ENCODE measurements around the gene RALGAPB.
"Not testable (repeated sequence)": the region's sequence is repeated elsewhere in the genome, so short reads cannot be mapped to it uniquely, and the experiment has no call there.

Gene RALGAPB

DNA sequence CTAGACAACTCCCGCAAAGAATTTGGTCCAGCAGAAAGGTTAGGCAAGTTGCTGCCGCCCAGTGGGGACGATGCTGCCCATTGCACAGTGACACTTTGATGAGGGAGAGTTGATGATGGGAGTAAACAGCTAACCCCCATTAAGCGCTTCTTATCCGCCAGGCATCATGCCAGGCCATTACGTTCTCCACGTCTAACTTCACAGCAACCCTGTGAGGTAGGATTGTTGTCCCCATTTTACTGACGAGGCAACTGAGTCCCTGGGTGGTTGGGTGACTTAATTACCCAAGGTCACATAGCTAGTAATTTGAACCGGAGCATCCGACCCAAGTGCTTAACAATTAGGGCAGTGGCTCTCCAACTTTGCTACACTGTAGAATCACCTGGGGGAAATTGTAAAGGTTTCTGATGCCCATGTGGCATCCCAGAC lies 738 bp downstream of the RALGAPB start:
- DNase-seq: peak in 9 of 42 donors; percentile 4 to 39 (median 17)
- intact Hi-C loops (cut with DNase I): no loop called here

- no peak for DNase-seq
- intact Hi-C loops (cut with DNase I): no loop called here
Observed at GRCh38 chr20:38477747-38478146, 5.1 kb downstream of the RALGAPB start.

DNA sequence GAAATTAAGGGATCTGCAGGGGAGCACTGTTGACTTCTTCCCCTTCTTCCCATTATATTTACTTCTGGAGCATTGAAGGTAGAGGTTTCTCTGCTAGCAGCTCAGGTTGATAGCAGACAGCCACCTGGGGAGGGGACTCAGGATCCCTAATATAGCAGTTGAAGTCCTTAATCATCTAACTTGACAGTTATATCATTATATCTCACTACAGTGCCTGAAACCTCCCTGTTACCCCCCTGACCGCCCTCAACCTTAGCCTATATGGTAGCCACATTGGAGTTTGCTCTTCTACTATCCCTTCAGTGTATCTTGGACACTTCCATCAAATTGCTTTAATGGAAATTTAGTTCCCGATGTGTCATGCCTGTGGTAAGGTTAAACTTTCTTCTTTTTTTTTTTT lies 7.0 kb downstream of the RALGAPB start:
- no peak for DNase-seq
- intact Hi-C loops (cut with DNase I): no loop called here

DNA sequence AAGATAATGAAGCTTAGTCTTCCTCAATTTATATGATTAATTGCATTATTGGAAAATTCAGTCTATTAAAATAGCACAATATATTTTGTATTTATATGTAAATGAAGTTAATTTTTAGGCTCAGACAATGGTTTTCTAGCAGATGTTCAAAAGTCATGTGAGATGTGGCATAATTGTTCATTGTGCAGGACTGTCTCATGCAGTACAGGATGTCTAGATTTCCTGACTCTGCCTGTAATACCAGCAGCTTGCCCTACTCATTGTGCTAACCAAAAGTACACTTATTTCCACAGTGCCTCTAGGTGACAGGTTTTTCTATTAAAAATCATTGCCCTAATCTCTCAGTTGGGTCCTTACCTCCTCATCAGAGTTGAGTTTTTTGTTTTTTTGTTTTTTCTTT lies 12.4 kb downstream of the RALGAPB start:
- intact Hi-C loops (cut with DNase I): no loop called here

DNA sequence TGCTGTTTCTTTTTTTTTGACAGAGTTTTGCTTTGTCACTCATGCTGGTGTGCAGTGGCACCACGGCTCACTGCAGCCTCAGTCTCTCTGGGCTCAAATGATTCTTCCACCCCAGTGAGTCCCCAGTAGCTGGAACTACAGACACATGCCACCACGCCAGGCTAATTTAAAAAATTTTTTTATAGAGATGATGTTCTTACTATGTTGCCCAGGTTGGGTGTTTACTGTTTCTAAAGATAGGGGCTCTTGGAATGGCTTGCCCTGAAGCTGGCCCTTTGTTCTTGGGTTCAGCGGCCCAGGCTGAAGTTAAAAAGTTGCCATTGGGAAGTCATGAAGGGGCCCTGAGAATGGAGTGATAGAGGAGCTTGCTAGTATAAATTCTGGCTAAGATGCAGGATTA lies 16.5 kb downstream of the RALGAPB start:
- intact Hi-C loops (cut with DNase I): no loop called here
- no peak for DNase-seq

More for the DNA sequence above, 12.4 kb downstream of the RALGAPB start:
- DNase-seq: peak in 2 of 42 donors; percentile 9 to 36

DNA sequence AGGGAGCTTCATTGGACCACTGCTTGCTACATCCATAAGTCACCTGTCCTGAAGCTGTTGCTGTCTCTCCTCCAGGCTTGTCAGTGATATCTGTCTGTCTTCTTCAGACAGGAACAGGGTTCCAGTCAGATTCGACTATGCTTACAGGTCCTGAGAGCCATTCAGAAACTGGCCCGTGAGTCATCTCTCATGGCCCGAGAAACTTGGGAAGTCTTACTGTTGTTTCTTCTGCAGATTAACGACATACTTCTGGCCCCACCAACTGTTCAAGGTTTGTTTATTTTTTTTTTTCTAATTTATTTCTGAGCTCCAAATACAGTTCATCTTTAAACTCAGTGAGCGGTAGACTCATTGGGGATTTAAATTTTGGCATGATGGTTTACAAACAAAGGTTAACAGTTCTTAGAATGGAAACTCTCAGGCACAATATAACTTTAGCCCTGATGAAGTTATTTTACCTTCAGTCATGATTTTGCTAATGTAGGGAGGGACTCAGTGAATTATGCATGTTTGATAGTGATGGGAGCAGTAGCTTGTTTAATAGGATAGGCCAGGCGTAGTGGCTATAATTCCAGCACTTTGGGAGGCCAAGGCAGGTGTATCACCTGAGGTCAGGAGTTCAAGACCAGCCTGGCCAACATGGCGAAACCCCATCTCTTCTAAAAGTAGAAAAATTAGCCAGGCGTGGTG lies 24.7 kb downstream of the RALGAPB start:
- DNase-seq: no peak
- intact Hi-C loops (cut with DNase I): no loop called here

DNA sequence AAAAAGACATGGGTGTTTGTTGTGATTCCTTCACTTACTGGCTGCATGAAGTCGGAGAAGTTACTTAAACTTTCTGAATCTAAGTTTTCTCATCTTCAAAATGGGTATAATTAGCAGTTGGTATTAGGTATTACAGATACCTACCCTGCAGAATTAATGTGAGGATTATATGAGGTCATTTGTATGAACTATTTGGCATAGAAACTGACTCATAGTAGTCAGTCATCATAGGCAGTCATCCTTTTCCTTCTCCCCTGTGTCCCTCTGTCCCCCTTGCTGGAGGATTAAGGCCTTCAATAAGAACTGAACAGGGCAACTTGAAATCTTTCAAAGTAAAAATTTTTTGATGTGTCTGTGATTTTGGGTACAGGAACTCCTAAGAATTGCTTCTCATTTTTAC lies 26.3 kb downstream of the RALGAPB start:
- intact Hi-C loops (cut with DNase I): no loop called here
- DNase-seq: no peak

DNA sequence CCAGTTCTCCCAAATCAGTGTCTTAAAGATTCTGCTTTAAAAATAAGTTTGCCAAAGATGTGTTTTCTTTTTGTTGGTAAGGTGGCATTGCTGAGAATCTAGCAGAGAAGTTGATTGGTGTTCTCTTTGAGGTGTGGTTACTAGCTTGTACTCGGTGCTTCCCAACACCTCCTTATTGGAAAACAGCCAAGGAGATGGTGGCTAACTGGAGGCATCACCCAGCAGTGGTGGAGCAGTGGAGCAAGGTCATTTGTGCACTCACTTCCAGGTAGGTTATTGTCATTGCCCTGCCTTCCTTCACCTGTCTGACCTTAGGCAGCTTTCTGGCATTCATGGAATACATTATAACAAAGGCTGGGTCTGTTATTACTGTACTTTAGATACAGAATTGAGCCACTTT lies 26.7 kb downstream of the RALGAPB start:
- DNase-seq: no peak
- intact Hi-C loops (cut with DNase I): no loop called here

GRCh38 chr20:38501858-38502436 lies 29.3 kb downstream of the RALGAPB start:
- DNase-seq: no peak
- intact Hi-C loops (cut with DNase I): no loop called here

- intact Hi-C loops (cut with DNase I): no loop called here
- no peak for DNase-seq
Observed at GRCh38 chr20:38504368-38505090, 31.9 kb downstream of the RALGAPB start.

- intact Hi-C loops (cut with DNase I): no loop called here
- no peak for DNase-seq
Observed at GRCh38 chr20:38505091-38505455, 32.4 kb downstream of the RALGAPB start.

GRCh38 chr20:38511726-38512125 lies 39.1 kb downstream of the RALGAPB start:
- DNase-seq; intact Hi-C loops (cut with DNase I): not testable (repeated sequence)

DNA sequence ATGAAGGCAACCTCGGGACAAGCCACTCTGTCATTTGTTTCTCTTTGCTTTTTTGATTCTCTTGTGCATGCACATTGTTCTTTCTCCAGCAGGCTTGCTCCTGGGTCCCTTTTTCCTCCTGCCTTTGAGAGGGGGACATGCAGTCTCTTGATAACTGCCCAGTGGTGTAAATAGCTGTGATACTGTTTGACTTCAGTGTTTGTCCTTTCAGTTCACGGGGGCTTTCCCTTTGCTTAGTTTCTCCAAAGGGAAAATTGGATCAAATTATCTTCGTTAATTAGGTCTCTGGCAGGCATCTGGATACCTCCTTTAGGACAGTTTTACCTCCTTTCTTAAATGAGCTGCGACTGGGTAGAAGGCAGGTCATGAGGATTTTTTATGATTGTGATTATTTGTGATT lies 41.5 kb downstream of the RALGAPB start:
- intact Hi-C loops (cut with DNase I): no loop called here
- DNase-seq: no peak

GRCh38 chr20:38514947-38515346 lies 42.3 kb downstream of the RALGAPB start:
- intact Hi-C loops (cut with DNase I): no loop called here
- DNase-seq: no peak

DNA sequence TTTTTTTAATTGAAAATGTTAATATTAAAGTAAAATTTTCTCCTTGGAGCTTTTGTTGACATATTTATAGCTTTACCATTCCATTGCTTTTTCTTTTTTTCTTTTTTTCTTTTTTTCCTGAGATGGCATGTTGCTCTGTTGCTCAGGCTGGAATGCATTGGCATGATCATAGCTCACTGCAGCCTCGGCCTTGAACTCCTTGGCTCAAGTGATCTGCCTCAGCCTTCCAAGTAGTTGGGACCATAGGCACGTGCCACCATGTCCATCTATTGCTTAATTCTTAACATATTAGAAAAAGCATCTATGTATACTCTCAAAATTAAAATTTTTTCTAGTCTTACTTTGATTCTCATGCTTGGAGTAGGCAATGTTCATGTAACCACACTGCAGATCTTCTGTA lies 43.0 kb downstream of the RALGAPB start:
- DNase-seq: no peak
- intact Hi-C loops (cut with DNase I): no loop called here

- intact Hi-C loops (cut with DNase I): no loop called here
- no peak for DNase-seq
Observed at GRCh38 chr20:38519426-38519825, 46.8 kb downstream of the RALGAPB start.

DNA sequence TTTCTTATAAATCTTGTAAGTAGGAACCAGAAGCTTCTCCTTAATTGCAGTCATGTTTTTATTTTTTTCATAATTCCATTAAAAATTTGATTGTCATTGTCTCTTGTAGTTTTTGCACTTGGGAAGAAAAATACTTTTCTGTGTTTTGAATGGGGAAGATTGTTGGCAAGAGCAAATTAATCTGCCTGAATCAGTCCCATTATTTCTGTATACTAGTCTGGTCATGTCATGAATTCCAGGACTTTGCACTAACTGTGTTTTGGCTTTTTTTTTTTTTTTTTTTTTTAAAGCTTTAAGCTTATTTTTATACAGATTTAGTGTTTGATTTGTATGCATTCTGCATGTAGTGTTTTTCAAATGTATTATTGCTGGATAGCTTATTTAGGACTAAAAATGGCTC lies 47.6 kb downstream of the RALGAPB start:
- DNase-seq: no peak
- intact Hi-C loops (cut with DNase I): no loop called here

- intact Hi-C loops (cut with DNase I): no loop called here
- no peak for DNase-seq
Observed at GRCh38 chr20:38523697-38524096, 51.1 kb downstream of the RALGAPB start.

GRCh38 chr20:38528167-38528566 lies 55.5 kb downstream of the RALGAPB start:
- DNase-seq: no peak
- intact Hi-C loops (cut with DNase I): no loop called here

GRCh38 chr20:38531021-38531420 lies 58.4 kb downstream of the RALGAPB start:
- intact Hi-C loops (cut with DNase I): no loop called here
- no peak for DNase-seq

DNA sequence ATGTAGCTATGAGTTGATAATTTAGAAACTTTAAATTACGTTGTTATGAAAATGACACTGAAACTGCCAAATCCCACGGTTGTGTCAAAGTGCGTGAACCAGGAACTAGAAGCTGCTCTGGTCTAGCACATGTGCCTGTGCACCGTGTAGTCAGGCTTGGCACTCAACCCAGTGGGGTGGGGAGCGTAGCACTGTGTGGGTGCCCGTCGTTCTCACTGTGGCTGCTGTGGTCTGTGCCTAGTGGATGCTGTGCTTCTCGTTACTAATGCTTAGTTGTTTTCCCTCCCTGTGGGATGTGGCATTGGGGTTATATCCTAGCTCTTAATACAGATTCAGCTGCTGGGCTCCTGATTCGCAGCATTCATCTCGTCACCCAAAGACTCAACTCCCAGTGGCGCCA lies 62.1 kb downstream of the RALGAPB start:
- peak in 1 of 42 donors; percentile 16 for DNase-seq
- intact Hi-C loops (cut with DNase I): no loop called here
